ENCODE data around the gene FBXL14.
A peak's percentile ranks its signal among the peaks of the same experiment; 100 is the strongest.
"Not testable (repeated sequence)": the region's sequence is repeated elsewhere in the genome, so short reads cannot be mapped to it uniquely, and the experiment has no call there.

The FBXL14 gene

GRCh38 chr12:1566449-1567135 lies 27.8 kb downstream of the FBXL14 start:
- DNase-seq, result no peak

GRCh38 chr12:1565172-1565571 lies 29.2 kb downstream of the FBXL14 start:
- DNase-seq, result no peak

GRCh38 chr12:1564067-1564466 lies 30.3 kb downstream of the FBXL14 start:
- DNase-seq, result no peak

- no peak for DNase-seq
These were observed 31.5 kb downstream of the FBXL14 start for GRCh38 chr12:1562813-1563407.

- DNase-seq, result no peak
These were observed 33.7 kb downstream of the FBXL14 start for GRCh38 chr12:1560704-1561103.

GRCh38 chr12:1559676-1560091 lies 34.7 kb downstream of the FBXL14 start:
- peak; percentile 88 for DNase-seq

- not testable (repeated sequence) for DNase-seq
These were observed 36.3 kb downstream of the FBXL14 start for GRCh38 chr12:1558108-1558507.

- DNase-seq, result no peak
These were observed 40.1 kb downstream of the FBXL14 start for GRCh38 chr12:1553987-1554982.

GRCh38 chr12:1553536-1553935 lies 40.8 kb downstream of the FBXL14 start:
- DNase-seq, result no peak

GRCh38 chr12:1552911-1553491 lies 41.4 kb downstream of the FBXL14 start:
- no peak for DNase-seq

GRCh38 chr12:1552171-1552570 lies 42.2 kb downstream of the FBXL14 start:
- no peak for DNase-seq

- no peak for DNase-seq
These were observed 42.9 kb downstream of the FBXL14 start for GRCh38 chr12:1551496-1551895.

- DNase-seq, result no peak
These were observed 47.3 kb downstream of the FBXL14 start for GRCh38 chr12:1546931-1547640.

GRCh38 chr12:1544996-1545700 lies 49.2 kb downstream of the FBXL14 start:
- peak; percentile 49 for DNase-seq

GRCh38 chr12:1542599-1542998 lies 51.8 kb downstream of the FBXL14 start:
- DNase-seq, result no peak

GRCh38 chr12:1540690-1541089 lies 53.7 kb downstream of the FBXL14 start:
- DNase-seq, result no peak

- no peak for DNase-seq
These were observed 55.2 kb downstream of the FBXL14 start for GRCh38 chr12:1539135-1539534.

GRCh38 chr12:1536817-1537216 lies 57.6 kb downstream of the FBXL14 start:
- no peak for DNase-seq

GRCh38 chr12:1534748-1535147 lies 59.6 kb downstream of the FBXL14 start:
- DNase-seq, result no peak

GRCh38 chr12:1533602-1534304 lies 60.6 kb downstream of the FBXL14 start:
- peak; percentile 72 for DNase-seq

- DNase-seq, result peak; percentile 27
These were observed 61.2 kb downstream of the FBXL14 start for GRCh38 chr12:1533205-1533601.
